HEK293T (cell line): ENCODE measurements around the gene KRT35.
A peak's percentile ranks its signal among the peaks of the same experiment; 100 is the strongest.

Source experiments
- CTCF ChIA-PET: fragments of 350-600 bp; formaldehyde crosslinking; extraction: SDS; loops from one replicate; lab custom pipeline; 2021; ENCODE audit warnings: antibody characterized with exemption, inconsistent platforms; lab: Yijun Ruan, JAX
- POLR2A ChIA-PET: fragments of 350-600 bp; formaldehyde crosslinking; extraction: SDS; loops from one replicate; lab custom pipeline; 2020; ENCODE audit warnings: antibody characterized with exemption, inconsistent platforms; lab: Yijun Ruan, JAX
- DNase-seq: peaks from one replicate; pipeline ENCODE4 v3.0.0; 2012; ENCODE audit warnings: mixed read lengths; ENCODE audit errors: extremely low spot score
- ARNT ChIP-seq: fragments of 450-650 bp; IDR thresholded peaks from 2 replicates; pipeline ENCODE4 v1.6.1; 2017; ENCODE audit warnings: mild to moderate bottlenecking
- BHLHE40 ChIP-seq: fragments of 450-650 bp; IDR thresholded peaks from 2 replicates; pipeline ENCODE4 v1.6.1; 2016; ENCODE audit warnings: mild to moderate bottlenecking, moderate library complexity, borderline replicate concordance
- CTBP1 ChIP-seq: fragments of 450-650 bp; IDR thresholded peaks from 2 replicates; pipeline ENCODE4 v1.6.1; 2016; ENCODE audit warnings: borderline replicate concordance
- ELF4 ChIP-seq: fragments of 450-650 bp; IDR thresholded peaks from 2 replicates; pipeline ENCODE4 v1.6.1; 2017; ENCODE audit warnings: antibody characterized with exemption
- FOXA1 ChIP-seq: fragments of 450-650 bp; IDR thresholded peaks from 2 replicates; pipeline ENCODE4 v1.6.1; 2016; ENCODE audit warnings: mild to moderate bottlenecking
- FOXK2 ChIP-seq: fragments of 450-650 bp; IDR thresholded peaks from 2 replicates; pipeline ENCODE4 v1.6.1; 2016; ENCODE audit warnings: mild to moderate bottlenecking
- FOXM1 ChIP-seq: fragments of 450-650 bp; IDR thresholded peaks from 2 replicates; pipeline ENCODE4 v1.6.1; 2017; ENCODE audit warnings: mild to moderate bottlenecking, borderline replicate concordance
- HDGF ChIP-seq: fragments of 450-650 bp; IDR thresholded peaks from 2 replicates; pipeline ENCODE4 v1.6.1; 2017; ENCODE audit warnings: antibody characterized with exemption, borderline replicate concordance
- L3MBTL2 ChIP-seq: fragments of 450-650 bp; conservative IDR thresholded peaks from 2 replicates; pipeline ENCODE4 v1.6.1; 2016; ENCODE audit warnings: mild to moderate bottlenecking
- LEF1 ChIP-seq: fragments of 450-650 bp; IDR thresholded peaks from 2 replicates; pipeline ENCODE4 v1.6.1; 2017; ENCODE audit warnings: mild to moderate bottlenecking, borderline replicate concordance
- NFRKB ChIP-seq: fragments of 450-650 bp; IDR thresholded peaks from 2 replicates; pipeline ENCODE4 v1.6.1; 2016; ENCODE audit warnings: mild to moderate bottlenecking, moderate library complexity
- PKNOX1 ChIP-seq: fragments of 450-650 bp; IDR thresholded peaks from 2 replicates; pipeline ENCODE4 v1.6.1; 2016
- SP1 ChIP-seq: fragments of 450-650 bp; IDR thresholded peaks from 2 replicates; pipeline ENCODE4 v1.6.1; 2017
- SUZ12 ChIP-seq: fragments of 450-650 bp; IDR thresholded peaks from 2 replicates; pipeline ENCODE4 v1.6.1; 2016; ENCODE audit warnings: mild to moderate bottlenecking
- TARDBP ChIP-seq: fragments of 450-650 bp; IDR thresholded peaks from 2 replicates; pipeline ENCODE4 v1.6.1; 2016
- ZNF384 ChIP-seq: fragments of 450-650 bp; IDR thresholded peaks from 2 replicates; pipeline ENCODE4 v1.6.1; 2016

Gene KRT35

DNA sequence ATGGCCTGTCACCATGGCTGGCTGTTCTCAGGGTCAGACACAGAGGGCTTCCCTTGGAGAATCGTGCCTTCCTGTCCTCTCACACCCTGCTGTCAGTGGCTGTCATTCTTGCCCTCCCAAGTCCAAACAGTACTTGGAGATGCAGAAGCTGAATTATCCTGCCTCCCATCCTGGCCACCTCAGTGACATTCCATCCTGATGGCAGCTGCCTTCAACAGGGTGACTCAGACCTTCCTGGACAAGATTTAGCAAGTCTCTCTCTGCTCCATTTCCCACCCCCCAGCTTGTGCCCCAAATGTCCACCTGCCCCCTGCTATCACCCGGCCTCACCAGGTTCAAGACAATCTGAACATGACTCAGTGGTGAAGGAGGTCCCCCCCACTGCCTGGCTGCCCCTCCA, 13.6 kb upstream of the KRT35 start:
- CTCF ChIA-PET = interaction anchor here (0.8 kb wide), 1 partner anchor 10 kb away, joined by 4 read pairs; no protein-coding TSS in a partner anchor
- DNase-seq = no peak
- POLR2A ChIA-PET = interaction anchor here (1.5 kb wide), 1 partner anchor 55 kb away, joined by 4 read pairs; no protein-coding TSS in a partner anchor
- TF ChIP-seq SP1 = no peak

DNA sequence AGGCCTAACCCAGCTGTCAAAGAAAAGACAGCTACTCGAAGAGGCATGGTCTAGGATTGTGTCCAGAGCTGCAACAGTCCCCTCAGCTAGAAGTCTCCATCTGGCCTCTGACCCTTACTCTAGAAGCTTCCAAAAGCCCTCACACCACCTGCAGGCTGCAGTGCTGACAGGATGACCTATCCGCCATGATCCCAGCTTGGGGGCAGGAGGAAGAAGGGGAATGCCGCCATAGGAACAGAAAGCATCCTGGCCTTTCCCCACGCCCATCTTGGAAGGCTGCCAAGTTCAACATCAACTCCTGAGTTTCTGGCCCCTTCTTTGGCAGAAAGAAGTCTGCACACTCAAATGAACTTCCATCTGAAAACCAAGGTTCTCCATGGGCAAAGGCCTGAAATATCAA, 11.8 kb upstream of the KRT35 start:
- ChIA-PET CTCF (interaction anchor here (1.0 to 2.5 kb wide), 3 partner anchors 56 to 170 kb away, joined by 4 to 8 read pairs (median 5); no protein-coding TSS in a partner anchor), POLR2A (no interaction called here)
- peak; percentile 29 for DNase-seq
- TF ChIP-seq L3MBTL2 (no peak), ZNF384 (no peak), FOXM1 (no peak)

GRCh38 chr17:41492351-41492750, 11.4 kb upstream of the KRT35 start:
- ChIA-PET POLR2A (no interaction called here), CTCF (interaction anchor here (0.6 to 2.5 kb wide), 4 partner anchors 57 to 1690 kb away, joined by 3 to 8 read pairs (median 4); no protein-coding TSS in a partner anchor)

DNA sequence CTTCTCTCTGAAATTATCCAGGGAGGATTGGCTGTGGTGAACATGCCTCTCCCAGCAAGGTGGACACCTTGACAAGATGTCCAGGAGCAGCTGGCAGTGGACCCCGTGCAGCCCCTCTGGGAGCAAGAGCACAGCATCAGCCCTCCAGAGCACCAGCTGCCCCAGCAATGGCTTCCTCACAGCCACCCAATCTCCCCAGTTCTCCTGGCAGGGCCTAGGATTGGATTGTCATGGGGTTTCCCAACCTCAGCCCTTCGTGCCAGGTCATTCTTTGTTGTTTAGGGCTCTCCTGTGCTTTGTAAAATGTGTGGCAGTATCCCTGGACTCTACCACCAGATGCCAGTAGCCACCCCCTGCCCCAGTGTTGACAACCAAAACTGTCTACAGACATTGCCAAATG, 10.5 kb upstream of the KRT35 start:
- POLR2A ChIA-PET = interaction anchor here (1.5 kb wide), 1 partner anchor 12 kb away, joined by 4 read pairs; no protein-coding TSS in a partner anchor
- TF ChIP-seq CTBP1 (no peak), FOXK2 (no peak), ARNT (no peak), HDGF (no peak), SUZ12 (no peak), L3MBTL2 (no peak), BHLHE40 (no peak)
- CTCF ChIA-PET = interaction anchor here (0.9 to 2.5 kb wide), 2 partner anchors 58 to 157 kb away, joined by 3 to 8 read pairs; no protein-coding TSS in a partner anchor
- no peak for DNase-seq

More at GRCh38 chr17:41492351-41492750, 11.4 kb upstream of the KRT35 start:
- no peak for TF ChIP-seq ZNF384
- no peak for TF ChIP-seq L3MBTL2
- no peak for TF ChIP-seq PKNOX1
- TF ChIP-seq BHLHE40 = no peak
- TF ChIP-seq FOXM1 = no peak
- no peak for TF ChIP-seq SUZ12
- no peak for TF ChIP-seq LEF1
- DNase-seq = no peak

DNA sequence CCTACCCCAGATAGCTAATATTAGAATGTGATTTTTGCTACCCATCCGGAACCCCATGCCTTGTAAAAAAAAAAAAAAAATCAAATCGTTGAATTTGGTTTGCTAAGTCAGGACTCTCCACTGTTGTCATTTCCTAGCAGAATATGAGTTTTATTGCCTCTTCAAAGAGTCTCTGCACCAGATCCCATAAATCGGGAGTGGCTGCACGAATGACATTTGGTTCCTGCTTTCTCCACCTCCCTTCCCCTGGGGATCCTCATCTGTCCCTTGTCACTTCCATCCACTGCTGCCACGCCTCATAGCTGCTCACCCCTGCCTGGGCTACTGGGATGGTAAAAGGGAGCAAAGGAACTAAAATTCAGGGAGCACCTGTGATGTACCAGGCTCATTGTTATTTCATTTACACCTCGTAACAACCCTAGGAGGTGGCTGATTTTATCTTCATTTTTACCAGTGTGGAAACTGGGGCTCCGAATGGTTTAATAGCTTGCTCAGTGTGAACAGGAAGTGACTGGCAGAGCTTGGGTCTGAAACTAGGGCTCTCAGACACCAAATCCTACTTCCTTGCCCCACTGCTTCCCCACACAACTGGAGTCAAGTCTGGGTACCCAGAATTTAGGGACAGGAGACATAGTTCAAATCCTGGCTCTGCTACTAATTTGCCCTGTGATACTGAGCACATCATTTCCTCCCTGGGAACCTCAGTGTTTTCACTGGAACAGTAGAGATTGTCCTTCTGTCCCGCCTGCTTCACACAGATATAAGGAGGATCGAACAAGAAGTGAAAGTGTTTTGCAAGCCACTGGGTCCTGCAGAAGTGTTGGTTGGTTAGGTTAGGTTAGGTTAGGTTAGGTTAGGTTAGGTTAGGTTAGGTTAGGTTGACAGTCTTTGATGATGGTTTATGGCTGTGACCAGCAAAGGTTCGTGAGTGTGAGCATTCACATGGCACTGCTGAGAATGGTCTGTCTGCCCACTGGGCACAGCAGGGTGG, 9.3 kb upstream of the KRT35 start:
- ChIA-PET POLR2A (interaction anchor here (1.5 kb wide), 1 partner anchor 13 kb away, joined by 4 read pairs; no protein-coding TSS in a partner anchor), CTCF (interaction anchor here (1.6 kb wide), 1 partner anchor 59 kb away, joined by 6 read pairs; no protein-coding TSS in a partner anchor)
- no peak for DNase-seq

GRCh38 chr17:41489531-41489930, 8.6 kb upstream of the KRT35 start, which contains the start of gene KRT36:
Gene KRT36, minus strand, starts transcription at chr17:41489910. Its CDS starts 46 bp downstream, at chr17:41489864.
- TF ChIP-seq FOXA1 (no peak), LEF1 (no peak), SP1 (no peak), FOXK2 (no peak), TARDBP (no peak), ELF4 (no peak), FOXM1 (no peak), CTBP1 (no peak), NFRKB (no peak), HDGF (no peak), L3MBTL2 (no peak), ARNT (no peak), ZNF384 (no peak), PKNOX1 (no peak), BHLHE40 (no peak)
- ChIA-PET CTCF (interaction anchor here (0.6 to 1.6 kb wide), 2 partner anchors 33 to 59 kb away, joined by 4 to 6 read pairs; no protein-coding TSS in a partner anchor), POLR2A (interaction anchor here (1.0 kb wide), 1 partner anchor 176 kb away, joined by 3 read pairs; no protein-coding TSS in a partner anchor)
- no peak for DNase-seq

More for the DNA sequence above, 9.3 kb upstream of the KRT35 start:
- TF ChIP-seq ELF4 (no peak), ARNT (no peak), ZNF384 (no peak), FOXK2 (no peak), FOXM1 (no peak), SP1 (no peak), HDGF (no peak), LEF1 (no peak), L3MBTL2 (no peak), TARDBP (no peak), PKNOX1 (no peak), CTBP1 (no peak), FOXA1 (no peak), NFRKB (no peak), BHLHE40 (no peak), SUZ12 (no peak)
